SK-N-SH treated with all-trans-retinoic acid at 6 μM for 48 hours (cell line): ENCODE measurements around the gene CHMP1B.

Experiments used
- ATAC-seq: fragments of 200-7000 bp; cut with Tn5 transposase; 3 replicates; pipeline ENCODE4 v1.9.1; 2020; ENCODE audit warnings: mild to moderate bottlenecking, moderate library complexity
- ARNTL ChIP-seq: fragments of 450-650 bp; formaldehyde crosslinking; IDR thresholded peaks from 2 replicates; pipeline ENCODE4 v1.5.0; 2020; ENCODE audit warnings: low read depth, mild to moderate bottlenecking, moderate library complexity, borderline replicate concordance
- BACH2 ChIP-seq: fragments of 250-450 bp; sonication (Bioruptor Pico); IDR thresholded peaks from 2 replicates; pipeline ENCODE4 v1.9.0; 2021; ENCODE audit warnings: mild to moderate bottlenecking, borderline replicate concordance
- CREB5 ChIP-seq: fragments of 250-450 bp; sonication (Bioruptor Pico); IDR thresholded peaks from 2 replicates; pipeline ENCODE4 v1.5.1; 2020; ENCODE audit warnings: low read depth, mild to moderate bottlenecking, moderate library complexity
- CSDC2 ChIP-seq: fragments of 250-450 bp; sonication (Bioruptor Pico); IDR thresholded peaks from 2 replicates; pipeline ENCODE4 v1.5.0; 2020; ENCODE audit warnings: mild to moderate bottlenecking, moderate library complexity
- GLIS3 ChIP-seq: fragments of 250-450 bp; sonication (Bioruptor Pico); IDR thresholded peaks from 2 replicates; pipeline ENCODE4 v1.5.0; 2020; ENCODE audit warnings: mild to moderate bottlenecking, moderate library complexity
- ISL1 ChIP-seq: fragments of 250-450 bp; sonication (Bioruptor Pico); IDR thresholded peaks from 2 replicates; pipeline ENCODE4 v2.1.2; 2022; ENCODE audit warnings: mild to moderate bottlenecking, moderate library complexity
- OSR1 ChIP-seq: fragments of 250-450 bp; sonication (Bioruptor Pico); IDR thresholded peaks from 2 replicates; pipeline ENCODE4 v1.8.0; 2022; ENCODE audit warnings: moderate library complexity, mild to moderate bottlenecking, inconsistent platforms
- PATZ1 ChIP-seq: fragments of 250-450 bp; sonication (Bioruptor Pico); IDR thresholded peaks from 2 replicates; pipeline ENCODE4 v1.8.0; 2020; ENCODE audit warnings: mild to moderate bottlenecking, moderate library complexity, borderline replicate concordance
- PPARA ChIP-seq: fragments of 250-450 bp; sonication (Bioruptor Pico); IDR thresholded peaks from 2 replicates; pipeline ENCODE4 v1.5.0; 2020; ENCODE audit warnings: mild to moderate bottlenecking, borderline replicate concordance
- RARB ChIP-seq: fragments of 250-450 bp; sonication (Bioruptor Pico); IDR thresholded peaks from 2 replicates; pipeline ENCODE4 v1.8.0; 2021; ENCODE audit warnings: mild to moderate bottlenecking, moderate library complexity
- SNAI2 ChIP-seq: fragments of 250-450 bp; sonication (Bioruptor Pico); IDR thresholded peaks from 2 replicates; pipeline ENCODE4 v1.5.0; 2020; ENCODE audit warnings: mild to moderate bottlenecking, moderate library complexity
- TCF4 ChIP-seq: fragments of 250-450 bp; sonication (Bioruptor Pico); IDR thresholded peaks from 2 replicates; pipeline ENCODE4 v1.8.0; 2021; ENCODE audit warnings: mild to moderate bottlenecking, moderate library complexity, borderline replicate concordance
- TOX ChIP-seq: fragments of 250-450 bp; sonication (Bioruptor Pico); IDR thresholded peaks from 2 replicates; pipeline ENCODE4 v1.8.0; 2021; ENCODE audit warnings: mild to moderate bottlenecking, moderate library complexity, borderline replicate concordance
- ZC3H10 ChIP-seq: fragments of 250-450 bp; sonication (Bioruptor Pico); IDR thresholded peaks from 2 replicates; pipeline ENCODE4 v1.5.1; 2021; ENCODE audit warnings: mild to moderate bottlenecking, moderate library complexity
- ZFP3 ChIP-seq: fragments of 250-450 bp; sonication (Bioruptor Pico); IDR thresholded peaks from 2 replicates; pipeline ENCODE4 v1.5.0; 2020; ENCODE audit warnings: mild to moderate bottlenecking, moderate library complexity
- ZFP30 ChIP-seq: fragments of 450-650 bp; formaldehyde crosslinking; IDR thresholded peaks from 2 replicates; pipeline ENCODE4 v1.5.0; 2022; ENCODE audit warnings: mild to moderate bottlenecking, moderate library complexity
- ZNF565 ChIP-seq: fragments of 450-650 bp; formaldehyde crosslinking; conservative IDR thresholded peaks from 2 replicates; pipeline ENCODE4 v1.5.0; 2020; ENCODE audit warnings: low read depth, mild to moderate bottlenecking, moderate library complexity
- ZNF70 ChIP-seq: fragments of 450-650 bp; formaldehyde crosslinking; IDR thresholded peaks from 2 replicates; pipeline ENCODE4 v1.5.0; 2020; ENCODE audit warnings: mild to moderate bottlenecking, moderate library complexity
- ZNF8 ChIP-seq: fragments of 450-650 bp; formaldehyde crosslinking; IDR thresholded peaks from 2 replicates; pipeline ENCODE4 v1.5.0; 2020; ENCODE audit warnings: mild to moderate bottlenecking, moderate library complexity
- TF ChIP-seq, protein P1 (sequence below): fragments of 250-450 bp; sonication (Bioruptor Pico); IDR thresholded peaks from 2 replicates; pipeline ENCODE4 v1.8.0; 2021; ENCODE audit warnings: low read depth, mild to moderate bottlenecking, moderate library complexity, borderline replicate concordance
- TF ChIP-seq, protein P2 (sequence below): fragments of 250-450 bp; sonication (Bioruptor Pico); IDR thresholded peaks from 2 replicates; pipeline ENCODE4 v1.5.1; 2021; ENCODE audit warnings: mild to moderate bottlenecking, moderate library complexity
- TF ChIP-seq, protein P3 (sequence below): fragments of 250-450 bp; sonication (Bioruptor Pico); IDR thresholded peaks from 2 replicates; pipeline ENCODE4 v1.5.0; 2020; ENCODE audit warnings: mild to moderate bottlenecking, moderate library complexity

CHMP1B gene

GRCh38 chr18:11857177-11857887 is 6.1 kb downstream of the CHMP1B start:
- ATAC-seq: peak; percentile 83
- TF ChIP-seq ZFP3 (CRISPR knock-in tag) (peak; percentile 66; the same call in 1 of the 2 replicates), ZC3H10 (CRISPR knock-in tag) (peak; percentile 89), TOX (peak; percentile 85; the same call in 1 of the 2 replicates), ZNF565 (no peak)
- TF ChIP-seq, protein P1, sequence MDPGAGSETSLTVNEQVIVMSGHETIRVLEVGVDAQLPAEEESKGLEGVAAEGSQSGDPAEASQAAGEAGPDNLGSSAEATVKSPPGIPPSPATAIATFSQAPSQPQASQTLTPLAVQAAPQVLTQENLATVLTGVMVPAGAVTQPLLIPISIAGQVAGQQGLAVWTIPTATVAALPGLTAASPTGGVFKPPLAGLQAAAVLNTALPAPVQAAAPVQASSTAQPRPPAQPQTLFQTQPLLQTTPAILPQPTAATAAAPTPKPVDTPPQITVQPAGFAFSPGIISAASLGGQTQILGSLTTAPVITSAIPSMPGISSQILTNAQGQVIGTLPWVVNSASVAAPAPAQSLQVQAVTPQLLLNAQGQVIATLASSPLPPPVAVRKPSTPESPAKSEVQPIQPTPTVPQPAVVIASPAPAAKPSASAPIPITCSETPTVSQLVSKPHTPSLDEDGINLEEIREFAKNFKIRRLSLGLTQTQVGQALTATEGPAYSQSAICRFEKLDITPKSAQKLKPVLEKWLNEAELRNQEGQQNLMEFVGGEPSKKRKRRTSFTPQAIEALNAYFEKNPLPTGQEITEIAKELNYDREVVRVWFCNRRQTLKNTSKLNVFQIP (CRISPR knock-in tag): no peak

DNA sequence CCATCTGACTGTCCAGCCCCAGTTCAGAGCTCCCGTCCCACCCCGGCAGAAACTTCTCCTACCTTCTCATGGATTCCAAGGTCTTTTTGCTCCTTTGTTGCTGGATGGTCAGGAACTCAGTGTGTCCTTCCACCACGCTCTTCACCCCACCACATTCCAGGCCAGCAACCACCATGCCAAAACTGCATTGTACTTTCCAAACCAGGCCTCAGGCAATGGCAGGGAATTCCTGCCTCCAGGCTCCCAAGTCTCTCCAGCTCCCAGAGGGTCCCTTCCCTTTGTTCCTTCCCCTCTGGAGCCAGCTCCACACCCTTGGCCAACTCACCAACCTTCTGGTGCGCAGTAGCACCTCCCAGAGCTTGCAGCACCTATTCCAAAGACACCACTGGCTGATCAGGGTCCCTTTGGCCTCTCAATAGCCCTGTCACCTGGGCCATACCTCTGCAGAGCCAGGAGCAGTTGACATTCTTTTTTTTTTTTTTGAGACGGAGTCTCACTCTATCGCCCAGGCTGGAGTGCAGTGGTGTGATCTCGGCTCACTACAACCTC is 8.1 kb downstream of the CHMP1B start:
- TF ChIP-seq ZFP3 (CRISPR knock-in tag): no peak
- TF ChIP-seq TCF4 (CRISPR knock-in tag): no peak
- TF ChIP-seq, protein P2, sequence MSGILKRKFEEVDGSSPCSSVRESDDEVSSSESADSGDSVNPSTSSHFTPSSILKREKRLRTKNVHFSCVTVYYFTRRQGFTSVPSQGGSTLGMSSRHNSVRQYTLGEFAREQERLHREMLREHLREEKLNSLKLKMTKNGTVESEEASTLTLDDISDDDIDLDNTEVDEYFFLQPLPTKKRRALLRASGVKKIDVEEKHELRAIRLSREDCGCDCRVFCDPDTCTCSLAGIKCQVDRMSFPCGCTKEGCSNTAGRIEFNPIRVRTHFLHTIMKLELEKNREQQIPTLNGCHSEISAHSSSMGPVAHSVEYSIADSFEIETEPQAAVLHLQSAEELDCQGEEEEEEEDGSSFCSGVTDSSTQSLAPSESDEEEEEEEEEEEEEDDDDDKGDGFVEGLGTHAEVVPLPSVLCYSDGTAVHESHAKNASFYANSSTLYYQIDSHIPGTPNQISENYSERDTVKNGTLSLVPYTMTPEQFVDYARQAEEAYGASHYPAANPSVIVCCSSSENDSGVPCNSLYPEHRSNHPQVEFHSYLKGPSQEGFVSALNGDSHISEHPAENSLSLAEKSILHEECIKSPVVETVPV (CRISPR knock-in tag): no peak
- no peak for TF ChIP-seq BACH2 (CRISPR knock-in tag)
- TF ChIP-seq ZFP30 (CRISPR knock-in tag): no peak
- no peak for TF ChIP-seq ZNF565
- TF ChIP-seq TOX: no peak
- TF ChIP-seq, protein P1 (CRISPR knock-in tag): no peak
- no peak for TF ChIP-seq ZNF8 (CRISPR knock-in tag)
- no peak for TF ChIP-seq OSR1 (CRISPR knock-in tag)
- TF ChIP-seq RARB (CRISPR knock-in tag): no peak
- TF ChIP-seq CREB5: no peak
- TF ChIP-seq ZC3H10 (CRISPR knock-in tag): no peak
- TF ChIP-seq CSDC2 (CRISPR knock-in tag): no peak
- TF ChIP-seq GLIS3 (CRISPR knock-in tag): no peak
- no peak for TF ChIP-seq PATZ1 (CRISPR knock-in tag)
- no peak for TF ChIP-seq ARNTL (CRISPR knock-in tag)
- TF ChIP-seq ISL1 (CRISPR knock-in tag): no peak
- TF ChIP-seq PPARA (CRISPR knock-in tag): no peak
- no peak for TF ChIP-seq ZNF70 (CRISPR knock-in tag)
- no peak for ATAC-seq

DNA sequence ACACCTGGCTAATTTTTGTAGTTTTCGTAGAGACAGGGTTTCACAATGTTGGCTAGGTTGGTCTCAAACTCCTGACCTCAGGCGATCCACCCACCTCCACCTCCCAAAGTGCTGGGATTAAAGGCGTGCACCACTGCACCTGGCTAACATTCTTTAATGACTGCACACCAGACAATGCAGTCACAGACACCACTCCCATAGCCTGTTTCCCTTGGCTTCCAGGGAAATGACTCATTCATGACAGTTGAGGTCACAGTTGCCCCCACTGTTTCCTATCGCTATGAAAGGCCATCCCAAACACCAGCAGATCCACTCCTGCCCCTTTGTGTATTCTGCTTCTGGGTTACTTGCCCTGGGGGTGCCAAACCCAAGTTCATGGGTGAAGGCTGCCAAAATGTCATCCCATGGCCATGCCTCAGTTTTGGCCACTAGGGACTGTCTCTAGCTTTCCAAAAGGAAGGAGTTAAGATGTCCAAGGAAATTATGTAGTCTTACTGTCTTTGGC is 8.7 kb downstream of the CHMP1B start:
- no peak for ATAC-seq
- TF ChIP-seq BACH2 (CRISPR knock-in tag) (no peak), ZC3H10 (CRISPR knock-in tag) (no peak), RARB (CRISPR knock-in tag) (no peak), ZNF565 (no peak), ZFP3 (CRISPR knock-in tag) (no peak), PPARA (CRISPR knock-in tag) (no peak), TOX (no peak), SNAI2 (CRISPR knock-in tag) (no peak), CREB5 (no peak), OSR1 (CRISPR knock-in tag) (no peak)
- TF ChIP-seq, protein P1 (CRISPR knock-in tag): no peak
- TF ChIP-seq, protein P3, sequence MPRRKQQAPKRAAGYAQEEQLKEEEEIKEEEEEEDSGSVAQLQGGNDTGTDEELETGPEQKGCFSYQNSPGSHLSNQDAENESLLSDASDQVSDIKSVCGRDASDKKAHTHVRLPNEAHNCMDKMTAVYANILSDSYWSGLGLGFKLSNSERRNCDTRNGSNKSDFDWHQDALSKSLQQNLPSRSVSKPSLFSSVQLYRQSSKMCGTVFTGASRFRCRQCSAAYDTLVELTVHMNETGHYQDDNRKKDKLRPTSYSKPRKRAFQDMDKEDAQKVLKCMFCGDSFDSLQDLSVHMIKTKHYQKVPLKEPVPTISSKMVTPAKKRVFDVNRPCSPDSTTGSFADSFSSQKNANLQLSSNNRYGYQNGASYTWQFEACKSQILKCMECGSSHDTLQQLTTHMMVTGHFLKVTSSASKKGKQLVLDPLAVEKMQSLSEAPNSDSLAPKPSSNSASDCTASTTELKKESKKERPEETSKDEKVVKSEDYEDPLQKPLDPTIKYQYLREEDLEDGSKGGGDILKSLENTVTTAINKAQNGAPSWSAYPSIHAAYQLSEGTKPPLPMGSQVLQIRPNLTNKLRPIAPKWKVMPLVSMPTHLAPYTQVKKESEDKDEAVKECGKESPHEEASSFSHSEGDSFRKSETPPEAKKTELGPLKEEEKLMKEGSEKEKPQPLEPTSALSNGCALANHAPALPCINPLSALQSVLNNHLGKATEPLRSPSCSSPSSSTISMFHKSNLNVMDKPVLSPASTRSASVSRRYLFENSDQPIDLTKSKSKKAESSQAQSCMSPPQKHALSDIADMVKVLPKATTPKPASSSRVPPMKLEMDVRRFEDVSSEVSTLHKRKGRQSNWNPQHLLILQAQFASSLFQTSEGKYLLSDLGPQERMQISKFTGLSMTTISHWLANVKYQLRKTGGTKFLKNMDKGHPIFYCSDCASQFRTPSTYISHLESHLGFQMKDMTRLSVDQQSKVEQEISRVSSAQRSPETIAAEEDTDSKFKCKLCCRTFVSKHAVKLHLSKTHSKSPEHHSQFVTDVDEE (CRISPR knock-in tag): no peak
